HEK293 (cell line): ENCODE measurements around the gene NCOA7.

Experiments used
- CTCF ChIA-PET: fragments of 350-600 bp; formaldehyde crosslinking; extraction: SDS; loops from one replicate; lab custom pipeline; 2021; ENCODE audit warnings: antibody characterized with exemption; lab: Yijun Ruan, JAX
- POLR2A ChIA-PET: fragments of 300-600 bp; formaldehyde crosslinking; extraction: SDS; loops from one replicate; lab custom pipeline; 2020; ENCODE audit warnings: antibody characterized with exemption, inconsistent platforms; lab: Yijun Ruan, JAX
- H3K27ac ChIP-seq: fragments of 200-500 bp; sonication (Bioruptor generic); 2 replicates; pipeline ENCODE4 v1.5.1; 2014; ENCODE audit warnings: low read depth, low read length, control low read depth, inconsistent platforms; ENCODE audit errors: extremely low read depth
- H3K36me3 ChIP-seq, 2 experiments: fragments of 200-500 bp in 1 of 2; sonication (Bioruptor generic) in 1 of 2; 1 replicate in 1 of 2; 2 replicates in 1 of 2; pipeline ENCODE4 v1.5.1; 2014 to 2017; ENCODE audit warnings: inconsistent platforms in 2 of 2, low read length in 2 of 2; ENCODE audit not compliant: control insufficient read depth in 2 of 2, insufficient read depth in 1 of 2
- H3K4me1 ChIP-seq: fragments of 200-500 bp; sonication (Bioruptor generic); 2 replicates; pipeline ENCODE4 v1.5.1; 2014; ENCODE audit warnings: mild to moderate bottlenecking, low read length, inconsistent platforms; ENCODE audit not compliant: control insufficient read depth, insufficient read depth
- H3K4me3 ChIP-seq: 2 replicates; pipeline ENCODE4 v1.5.1; 2011; ENCODE audit warnings: low read depth, mild to moderate bottlenecking, control low read depth, low read length, moderate library complexity
- H3K9me3 ChIP-seq: fragments of 200-500 bp; sonication (Bioruptor generic); 2 replicates; pipeline ENCODE4 v1.5.1; 2014; ENCODE audit warnings: low read depth, low read length, inconsistent platforms; ENCODE audit not compliant: control insufficient read depth, insufficient read depth
- KLF1 ChIP-seq: fragments of 450-650 bp; formaldehyde crosslinking; IDR thresholded peaks from 2 replicates; pipeline ENCODE4 v1.5.1; 2016; ENCODE audit warnings: missing biosample characterization, missing genetic modification characterization
- PRDM4 ChIP-seq: fragments of 450-650 bp; formaldehyde crosslinking; IDR thresholded peaks from 2 replicates; pipeline ENCODE4 v1.5.1; 2017; ENCODE audit warnings: missing biosample characterization, missing genetic modification characterization
- SCRT2 ChIP-seq: fragments of 450-650 bp; formaldehyde crosslinking; IDR thresholded peaks from 2 replicates; pipeline ENCODE4 v1.5.1; 2016; ENCODE audit warnings: missing biosample characterization, missing genetic modification characterization
- TRIM28 ChIP-seq: IDR thresholded peaks from 2 replicates; pipeline ENCODE4 v1.6.1; 2011; ENCODE audit warnings: low read length, control low read depth, borderline replicate concordance
- YY1 ChIP-seq: fragments of 450-650 bp; formaldehyde crosslinking; IDR thresholded peaks from 2 replicates; pipeline ENCODE4 v1.5.1; 2018; ENCODE audit warnings: missing biosample characterization, missing genetic modification characterization
- ZBTB11 ChIP-seq: fragments of 450-650 bp; formaldehyde crosslinking; conservative IDR thresholded peaks from 2 replicates; pipeline ENCODE4 v1.5.1; 2016; ENCODE audit warnings: low read depth, missing biosample characterization, missing genetic modification characterization
- ZNF157 ChIP-seq: fragments of 450-650 bp; formaldehyde crosslinking; IDR thresholded peaks from 2 replicates; pipeline ENCODE4 v1.5.1; 2016; ENCODE audit warnings: missing biosample characterization, missing genetic modification characterization
- ZNF2 ChIP-seq: fragments of 450-650 bp; formaldehyde crosslinking; IDR thresholded peaks from 2 replicates; pipeline ENCODE4 v1.5.1; 2016; ENCODE audit warnings: missing biosample characterization, missing genetic modification characterization
- ZNF302 ChIP-seq: fragments of 450-650 bp; formaldehyde crosslinking; IDR thresholded peaks from 2 replicates; pipeline ENCODE4 v1.5.1; 2016; ENCODE audit warnings: missing biosample characterization, missing genetic modification characterization, low read depth
- ZNF362 ChIP-seq: fragments of 450-650 bp; formaldehyde crosslinking; IDR thresholded peaks from 2 replicates; pipeline ENCODE4 v1.5.1; 2016; ENCODE audit warnings: missing biosample characterization, missing genetic modification characterization
- ZNF366 ChIP-seq: fragments of 450-650 bp; formaldehyde crosslinking; conservative IDR thresholded peaks from 2 replicates; pipeline ENCODE4 v1.5.1; 2016; ENCODE audit warnings: missing biosample characterization, missing genetic modification characterization
- ZNF416 ChIP-seq: fragments of 450-650 bp; formaldehyde crosslinking; IDR thresholded peaks from 2 replicates; pipeline ENCODE4 v1.5.1; 2016; ENCODE audit warnings: missing biosample characterization, missing genetic modification characterization
- ZNF423 ChIP-seq: fragments of 450-650 bp; formaldehyde crosslinking; IDR thresholded peaks from 2 replicates; pipeline ENCODE4 v1.5.1; 2016; ENCODE audit warnings: missing biosample characterization, missing genetic modification characterization
- ZNF585B ChIP-seq: fragments of 450-650 bp; formaldehyde crosslinking; IDR thresholded peaks from 2 replicates; pipeline ENCODE4 v1.5.1; 2016; ENCODE audit warnings: missing biosample characterization, missing genetic modification characterization
- ZNF629 ChIP-seq: fragments of 450-650 bp; formaldehyde crosslinking; IDR thresholded peaks from 2 replicates; pipeline ENCODE4 v1.5.1; 2017; ENCODE audit warnings: missing biosample characterization, missing genetic modification characterization
- ZNF654 ChIP-seq: fragments of 450-650 bp; formaldehyde crosslinking; IDR thresholded peaks from 2 replicates; pipeline ENCODE4 v1.5.1; 2016; ENCODE audit warnings: low read depth, missing biosample characterization, missing genetic modification characterization
- ZNF768 ChIP-seq: fragments of 450-650 bp; formaldehyde crosslinking; IDR thresholded peaks from 2 replicates; pipeline ENCODE4 v1.5.1; 2018; ENCODE audit warnings: missing biosample characterization, mild to moderate bottlenecking, missing genetic modification characterization
- TF ChIP-seq, protein P1 (sequence below): fragments of 450-650 bp; formaldehyde crosslinking; IDR thresholded peaks from 2 replicates; pipeline ENCODE4 v1.5.1; 2016; ENCODE audit warnings: missing biosample characterization, missing genetic modification characterization
- TF ChIP-seq, protein P2 (sequence below): fragments of 450-650 bp; formaldehyde crosslinking; IDR thresholded peaks from 2 replicates; pipeline ENCODE4 v1.5.1; 2017; ENCODE audit warnings: missing biosample characterization, missing genetic modification characterization
- TF ChIP-seq, protein P3 (sequence below): fragments of 450-650 bp; formaldehyde crosslinking; IDR thresholded peaks from 2 replicates; pipeline ENCODE4 v1.5.1; 2016; ENCODE audit warnings: missing biosample characterization, missing genetic modification characterization

NCOA7 gene

GRCh38 chr6:125857846-125858245 lies 67.1 kb downstream of the NCOA7 start (continued):
- no peak for TF ChIP-seq ZNF416 (tag by site-specific recombination)
- no peak for TF ChIP-seq ZBTB11
- TF ChIP-seq ZNF768 (tag by site-specific recombination) = no peak
- no peak for TF ChIP-seq ZNF629 (tag by site-specific recombination)
- TF ChIP-seq ZNF157 = no peak

DNA sequence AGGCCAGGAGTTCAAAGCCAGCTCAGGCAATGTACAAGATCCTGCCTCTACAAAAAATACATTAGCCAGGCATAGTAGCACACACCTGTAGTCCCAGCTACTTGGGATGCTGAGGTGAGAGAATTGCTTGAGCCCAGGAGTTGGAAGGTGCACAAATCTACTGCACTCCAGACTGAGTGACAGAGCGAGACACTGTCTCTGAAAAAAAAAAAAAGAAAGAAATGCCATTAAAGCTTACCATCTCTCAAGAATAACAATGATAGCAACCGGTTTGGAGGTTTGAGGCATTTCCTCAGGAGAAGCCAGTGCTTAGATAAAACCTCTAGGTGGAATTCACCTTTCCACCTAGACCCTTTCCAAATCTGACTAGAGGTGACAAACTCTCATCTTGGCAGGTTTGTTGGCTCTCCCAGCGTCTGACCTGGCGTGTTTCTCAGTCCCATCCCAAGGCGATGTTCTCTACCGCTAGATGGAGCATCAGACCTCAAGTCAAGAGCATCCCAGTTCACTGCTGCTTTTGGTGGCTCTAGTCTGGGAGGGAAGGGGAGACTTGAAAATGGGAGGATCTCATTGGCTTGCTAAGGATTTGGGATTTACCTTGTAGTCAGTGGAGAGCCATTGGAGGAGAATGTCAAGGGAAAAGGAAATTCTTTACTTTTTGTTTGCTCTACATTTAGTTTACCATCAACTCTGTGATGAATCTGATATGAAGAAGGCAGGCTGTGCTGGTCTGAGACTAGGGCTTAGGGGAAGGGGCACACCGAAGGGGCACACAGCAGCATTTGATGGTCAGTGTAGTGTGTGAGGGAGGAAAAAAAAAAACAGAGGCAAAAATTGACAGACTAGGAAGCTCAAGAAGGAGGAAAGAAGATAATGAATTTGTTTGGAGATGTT lies 67.9 kb downstream of the NCOA7 start:
- POLR2A ChIA-PET = interaction anchor here (0.8 kb wide), 1 partner anchor 68 kb away, joined by 4 read pairs; the partner anchor contains the start of gene NCOA7
- TF ChIP-seq ZNF366 (0 out of 2 replicates have a peak, but pooled peaks have one; percentile 11), ZNF302 (tag by site-specific recombination) (no peak), TRIM28 (peak; percentile 81), ZNF2 (tag by site-specific recombination) (peak; percentile 89; the same call in 1 of the 2 replicates), KLF1 (no peak), ZNF654 (tag by site-specific recombination) (peak; percentile 69), ZNF362 (peak; percentile 52; the same call in 1 of the 2 replicates), YY1 (no peak), ZNF585B (tag by site-specific recombination) (no peak), ZNF423 (no peak), PRDM4 (tag by site-specific recombination) (peak; percentile 66; the same call in 1 of the 2 replicates), SCRT2 (tag by site-specific recombination) (no peak)
- TF ChIP-seq, protein P1, sequence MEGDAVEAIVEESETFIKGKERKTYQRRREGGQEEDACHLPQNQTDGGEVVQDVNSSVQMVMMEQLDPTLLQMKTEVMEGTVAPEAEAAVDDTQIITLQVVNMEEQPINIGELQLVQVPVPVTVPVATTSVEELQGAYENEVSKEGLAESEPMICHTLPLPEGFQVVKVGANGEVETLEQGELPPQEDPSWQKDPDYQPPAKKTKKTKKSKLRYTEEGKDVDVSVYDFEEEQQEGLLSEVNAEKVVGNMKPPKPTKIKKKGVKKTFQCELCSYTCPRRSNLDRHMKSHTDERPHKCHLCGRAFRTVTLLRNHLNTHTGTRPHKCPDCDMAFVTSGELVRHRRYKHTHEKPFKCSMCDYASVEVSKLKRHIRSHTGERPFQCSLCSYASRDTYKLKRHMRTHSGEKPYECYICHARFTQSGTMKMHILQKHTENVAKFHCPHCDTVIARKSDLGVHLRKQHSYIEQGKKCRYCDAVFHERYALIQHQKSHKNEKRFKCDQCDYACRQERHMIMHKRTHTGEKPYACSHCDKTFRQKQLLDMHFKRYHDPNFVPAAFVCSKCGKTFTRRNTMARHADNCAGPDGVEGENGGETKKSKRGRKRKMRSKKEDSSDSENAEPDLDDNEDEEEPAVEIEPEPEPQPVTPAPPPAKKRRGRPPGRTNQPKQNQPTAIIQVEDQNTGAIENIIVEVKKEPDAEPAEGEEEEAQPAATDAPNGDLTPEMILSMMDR (tag by site-specific recombination) = peak; percentile 68
- TF ChIP-seq, protein P2, sequence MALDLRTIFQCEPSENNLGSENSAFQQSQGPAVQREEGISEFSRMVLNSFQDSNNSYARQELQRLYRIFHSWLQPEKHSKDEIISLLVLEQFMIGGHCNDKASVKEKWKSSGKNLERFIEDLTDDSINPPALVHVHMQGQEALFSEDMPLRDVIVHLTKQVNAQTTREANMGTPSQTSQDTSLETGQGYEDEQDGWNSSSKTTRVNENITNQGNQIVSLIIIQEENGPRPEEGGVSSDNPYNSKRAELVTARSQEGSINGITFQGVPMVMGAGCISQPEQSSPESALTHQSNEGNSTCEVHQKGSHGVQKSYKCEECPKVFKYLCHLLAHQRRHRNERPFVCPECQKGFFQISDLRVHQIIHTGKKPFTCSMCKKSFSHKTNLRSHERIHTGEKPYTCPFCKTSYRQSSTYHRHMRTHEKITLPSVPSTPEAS = no peak
- TF ChIP-seq, protein P3, sequence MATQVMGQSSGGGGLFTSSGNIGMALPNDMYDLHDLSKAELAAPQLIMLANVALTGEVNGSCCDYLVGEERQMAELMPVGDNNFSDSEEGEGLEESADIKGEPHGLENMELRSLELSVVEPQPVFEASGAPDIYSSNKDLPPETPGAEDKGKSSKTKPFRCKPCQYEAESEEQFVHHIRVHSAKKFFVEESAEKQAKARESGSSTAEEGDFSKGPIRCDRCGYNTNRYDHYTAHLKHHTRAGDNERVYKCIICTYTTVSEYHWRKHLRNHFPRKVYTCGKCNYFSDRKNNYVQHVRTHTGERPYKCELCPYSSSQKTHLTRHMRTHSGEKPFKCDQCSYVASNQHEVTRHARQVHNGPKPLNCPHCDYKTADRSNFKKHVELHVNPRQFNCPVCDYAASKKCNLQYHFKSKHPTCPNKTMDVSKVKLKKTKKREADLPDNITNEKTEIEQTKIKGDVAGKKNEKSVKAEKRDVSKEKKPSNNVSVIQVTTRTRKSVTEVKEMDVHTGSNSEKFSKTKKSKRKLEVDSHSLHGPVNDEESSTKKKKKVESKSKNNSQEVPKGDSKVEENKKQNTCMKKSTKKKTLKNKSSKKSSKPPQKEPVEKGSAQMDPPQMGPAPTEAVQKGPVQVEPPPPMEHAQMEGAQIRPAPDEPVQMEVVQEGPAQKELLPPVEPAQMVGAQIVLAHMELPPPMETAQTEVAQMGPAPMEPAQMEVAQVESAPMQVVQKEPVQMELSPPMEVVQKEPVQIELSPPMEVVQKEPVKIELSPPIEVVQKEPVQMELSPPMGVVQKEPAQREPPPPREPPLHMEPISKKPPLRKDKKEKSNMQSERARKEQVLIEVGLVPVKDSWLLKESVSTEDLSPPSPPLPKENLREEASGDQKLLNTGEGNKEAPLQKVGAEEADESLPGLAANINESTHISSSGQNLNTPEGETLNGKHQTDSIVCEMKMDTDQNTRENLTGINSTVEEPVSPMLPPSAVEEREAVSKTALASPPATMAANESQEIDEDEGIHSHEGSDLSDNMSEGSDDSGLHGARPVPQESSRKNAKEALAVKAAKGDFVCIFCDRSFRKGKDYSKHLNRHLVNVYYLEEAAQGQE (tag by site-specific recombination) = no peak

More for the DNA sequence above, 67.9 kb downstream of the NCOA7 start:
- Histone ChIP-seq H3K27ac (no peak overlapping the region), H3K9me3 (no peaks in the 10 kb centered on the region), H3K36me3 (peaks cover 0 to 3% of the 10 kb centered on the region in 2 experiments; a peak in 2 of 3 replicates), H3K4me1 (peaks cover 2% of the 10 kb centered on the region; the same call in 1 of the 2 replicates), H3K4me3 (no peak overlapping the region)
- CTCF ChIA-PET = interaction anchor here (0.5 to 5.7 kb wide), 38 partner anchors 9 to 1844 kb away, joined by 3 to 45 read pairs (median 4); partner anchors contain the start of genes HINT3 and NCOA7
